ENCODE results near the gene CARS2.
"Not testable (repeated sequence)": the region's sequence is repeated elsewhere in the genome, so short reads cannot be mapped to it uniquely, and the experiment has no call there.

CARS2 gene

DNA sequence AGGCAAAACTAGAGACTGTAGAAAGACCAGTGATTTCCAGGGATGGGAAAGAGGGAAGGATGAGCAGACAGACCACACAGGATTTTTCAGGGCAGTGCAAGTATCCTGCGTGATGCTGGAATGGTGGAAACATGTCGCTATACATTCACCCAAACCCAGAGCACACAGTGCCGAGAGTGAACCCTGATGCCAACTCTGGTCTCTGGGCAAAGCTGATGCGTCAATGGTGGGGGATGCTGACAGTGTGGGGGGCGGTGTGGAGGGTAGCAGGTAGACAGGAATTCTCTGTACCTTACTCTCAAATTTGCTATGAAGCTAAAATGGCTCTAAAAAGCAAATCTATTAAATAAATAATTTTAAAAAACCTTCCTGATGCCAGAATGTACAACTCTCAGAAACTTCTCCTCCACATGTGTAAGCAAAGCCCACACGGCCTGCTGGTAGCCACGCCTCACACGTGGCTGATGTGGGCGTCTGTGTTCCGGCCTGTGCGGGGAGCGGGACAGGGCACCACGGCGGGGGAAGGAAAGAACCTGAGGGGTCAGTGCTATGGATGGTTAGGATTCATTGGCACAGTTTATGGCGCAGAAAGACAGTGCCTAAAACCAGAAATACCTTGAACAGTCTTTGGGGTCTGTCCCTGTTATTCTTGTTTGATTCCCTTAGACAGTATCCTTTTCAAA, 23.9 kb downstream of the CARS2 start:
- no peak for DNase-seq

DNA sequence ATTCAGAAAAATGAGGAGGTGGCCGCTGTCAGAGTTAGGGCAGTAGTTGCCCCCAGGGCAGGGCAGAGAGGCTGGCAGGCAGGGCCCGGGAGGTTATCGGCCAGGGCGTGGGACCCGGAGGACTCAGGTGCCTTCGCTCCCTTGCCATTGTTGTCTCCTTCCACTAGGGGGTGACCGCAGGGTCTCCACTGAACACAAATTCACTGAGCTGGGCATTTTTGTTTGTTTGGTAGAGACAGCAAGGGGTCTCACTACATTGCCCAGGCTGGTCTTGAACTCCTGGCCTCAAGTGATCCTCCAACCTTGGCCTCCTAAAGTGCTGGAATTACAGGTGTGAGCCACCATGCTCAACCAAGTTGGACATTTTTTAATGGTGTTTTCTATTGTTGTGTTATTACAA, 25.1 kb downstream of the CARS2 start:
- no peak for DNase-seq

DNA sequence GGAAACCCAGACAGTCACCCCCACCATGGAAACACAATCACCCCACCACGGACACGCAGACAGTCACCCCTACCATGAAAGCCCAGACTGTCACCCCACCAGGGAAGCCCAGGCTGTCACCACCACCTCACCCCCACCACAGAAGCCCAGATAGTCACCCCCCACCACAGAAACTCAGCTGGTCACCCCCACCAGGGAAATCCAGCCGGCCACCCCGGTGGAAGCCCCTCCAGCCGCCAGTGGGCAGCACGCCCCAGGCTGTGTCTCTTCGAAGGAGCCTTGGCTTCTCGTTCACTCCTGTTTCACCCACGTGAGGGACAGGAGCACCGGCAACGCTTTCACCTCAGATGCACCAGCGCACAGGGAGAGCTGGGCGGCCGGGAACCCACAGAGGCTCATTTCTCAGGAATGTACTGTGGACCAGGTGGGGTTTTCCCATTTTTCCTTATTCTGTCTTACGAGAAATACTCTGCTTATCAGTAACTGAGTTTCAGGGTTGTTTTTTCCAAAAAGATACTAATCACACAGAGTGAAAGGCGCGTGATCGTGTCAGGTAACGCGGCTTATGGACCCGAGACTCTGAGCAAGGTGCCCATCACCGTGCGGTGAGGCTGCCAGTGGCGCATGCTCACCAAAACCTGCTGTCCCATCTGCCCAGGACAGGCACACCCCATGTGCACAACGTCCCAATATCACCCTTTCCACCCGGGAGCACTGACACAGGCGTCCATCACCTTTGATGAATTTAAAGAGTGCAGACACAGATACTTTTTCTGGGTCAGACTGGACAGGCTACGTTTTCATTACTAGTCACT, 28.0 kb downstream of the CARS2 start:
- DNase-seq = no peak

DNA sequence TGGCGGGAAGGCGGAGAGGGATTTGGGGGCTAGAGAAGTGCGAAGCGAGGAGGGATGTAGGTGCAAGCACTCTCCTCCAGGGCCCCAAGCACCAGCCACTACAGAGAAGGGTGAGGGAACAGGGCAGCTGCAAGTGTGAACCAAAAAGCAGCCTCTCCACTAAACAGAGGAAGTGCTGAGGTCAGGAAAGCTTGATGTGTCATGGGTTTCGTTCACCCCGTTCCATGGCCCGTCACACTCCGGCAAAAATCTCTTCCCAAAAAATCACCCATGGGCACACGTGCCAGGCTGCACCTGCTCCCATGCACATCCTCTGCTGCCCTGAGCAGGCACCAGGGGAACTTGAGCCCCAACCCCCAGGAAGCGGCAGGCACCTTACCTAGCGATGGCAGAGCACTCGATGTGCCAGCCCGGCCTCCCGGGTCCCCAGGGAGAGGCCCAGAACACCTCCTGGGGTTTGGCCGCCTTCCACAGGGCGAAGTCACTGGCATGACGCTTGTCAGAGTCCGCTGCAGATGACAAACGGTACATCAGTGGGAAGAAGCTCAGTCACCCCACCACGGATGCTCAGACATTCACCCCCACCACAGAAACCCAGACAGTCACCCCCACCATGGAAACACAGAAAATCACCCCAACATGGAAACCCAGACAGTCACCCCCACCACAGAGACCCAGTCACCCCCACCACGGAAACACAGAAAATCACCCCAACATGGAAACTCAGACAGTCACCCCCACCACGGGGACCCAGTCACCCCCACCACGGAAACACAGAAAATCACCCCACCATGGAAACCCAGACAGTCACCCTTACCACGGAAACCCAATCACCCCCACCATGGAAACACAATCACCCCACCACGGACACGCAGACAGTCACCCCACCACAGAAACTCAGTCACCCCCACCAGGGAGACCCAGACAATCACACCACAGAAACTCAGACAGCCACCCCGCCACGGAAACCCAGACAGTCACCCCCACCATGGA, 29.0 kb downstream of the CARS2 start:
- no peak for DNase-seq

DNA sequence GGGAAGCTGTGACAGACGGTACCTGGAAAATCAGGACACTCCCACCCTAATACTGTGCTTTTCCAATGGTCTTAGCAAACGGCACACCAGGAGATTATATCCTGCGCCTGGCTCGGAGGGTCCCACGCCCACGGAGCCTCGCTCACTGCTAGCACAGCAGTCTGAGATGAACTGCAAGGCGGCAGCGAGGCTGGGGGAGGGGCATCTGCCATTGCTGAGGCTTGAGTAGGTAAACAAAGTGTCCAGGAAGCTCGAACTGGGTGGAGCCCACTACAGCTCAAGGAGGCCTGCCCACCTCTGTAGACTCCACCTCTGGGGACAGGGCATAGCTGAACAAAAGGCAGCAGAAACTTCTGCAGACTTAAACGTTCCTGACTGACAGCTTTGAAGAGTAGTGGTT, 36.1 kb downstream of the CARS2 start:
- not testable (repeated sequence) for DNase-seq

DNA sequence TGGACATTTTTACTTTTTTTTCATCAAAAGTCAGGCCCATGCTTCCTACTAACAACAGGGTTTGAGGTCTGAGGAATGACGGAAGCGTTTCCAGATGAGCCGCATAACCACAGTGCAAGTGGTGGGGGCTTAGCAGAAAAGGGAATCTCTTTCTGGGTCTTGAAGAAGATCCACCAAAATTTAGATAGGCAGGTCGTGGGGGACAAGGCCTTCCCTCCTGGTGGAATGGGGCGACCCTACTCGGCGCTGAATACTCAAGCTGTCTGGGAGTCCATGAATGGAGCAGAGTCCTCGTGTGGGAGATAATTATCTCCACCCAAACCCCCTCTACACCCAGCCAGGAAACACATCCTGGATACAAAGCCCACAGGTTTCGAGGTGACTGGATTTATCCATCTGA, 36.9 kb downstream of the CARS2 start:
- DNase-seq = no peak

DNA sequence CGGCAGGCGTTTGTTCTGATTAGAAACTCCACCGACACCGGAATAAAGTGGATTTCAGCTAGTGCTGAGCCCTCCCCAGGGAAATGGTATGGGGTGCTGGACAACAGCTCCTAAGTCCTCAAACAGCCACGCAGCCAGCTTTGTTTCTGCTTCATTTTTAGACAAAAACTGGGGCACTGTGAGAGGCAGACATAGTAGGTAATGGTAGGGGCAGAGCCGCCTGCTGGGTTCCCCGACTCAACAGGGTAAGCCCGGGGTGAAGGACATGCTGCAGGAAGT, 39.7 kb downstream of the CARS2 start:
- no peak for DNase-seq

DNA sequence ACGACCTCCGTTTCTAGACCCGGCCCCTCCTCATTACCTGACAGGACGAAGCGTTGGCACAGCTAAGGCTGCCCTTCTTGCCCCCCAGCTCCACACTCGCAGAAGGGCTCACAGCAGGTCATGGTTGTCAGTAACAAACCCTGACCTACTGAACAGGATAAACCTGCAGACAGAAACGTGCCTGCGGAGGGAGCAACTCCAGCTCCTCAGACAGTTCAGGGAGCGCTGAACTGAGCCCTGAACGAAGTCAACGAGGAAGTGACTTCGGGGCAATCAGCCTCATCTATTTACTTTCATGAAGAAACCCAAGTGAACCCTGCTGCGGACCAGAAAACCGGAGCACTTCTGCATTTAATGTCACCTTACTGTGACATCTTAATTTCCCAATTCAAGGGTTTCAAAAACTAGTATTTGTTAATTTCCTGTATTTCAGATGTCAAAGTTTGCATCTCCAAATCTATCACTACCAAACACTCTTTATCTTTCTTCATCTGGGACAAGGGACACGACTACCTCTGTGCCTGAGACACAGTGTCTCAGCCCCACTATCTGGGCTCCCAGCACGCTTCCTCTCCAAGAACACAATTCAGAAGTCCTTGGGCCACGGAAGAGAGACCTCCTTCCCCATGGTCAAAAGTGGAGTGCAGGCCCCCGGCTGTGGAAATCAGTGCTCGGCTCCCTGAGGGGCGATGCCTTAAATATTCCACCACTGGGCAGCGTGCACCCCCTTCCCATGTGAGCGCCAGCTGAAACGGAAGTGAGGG, 40.2 kb downstream of the CARS2 start:
- no peak for DNase-seq

DNA sequence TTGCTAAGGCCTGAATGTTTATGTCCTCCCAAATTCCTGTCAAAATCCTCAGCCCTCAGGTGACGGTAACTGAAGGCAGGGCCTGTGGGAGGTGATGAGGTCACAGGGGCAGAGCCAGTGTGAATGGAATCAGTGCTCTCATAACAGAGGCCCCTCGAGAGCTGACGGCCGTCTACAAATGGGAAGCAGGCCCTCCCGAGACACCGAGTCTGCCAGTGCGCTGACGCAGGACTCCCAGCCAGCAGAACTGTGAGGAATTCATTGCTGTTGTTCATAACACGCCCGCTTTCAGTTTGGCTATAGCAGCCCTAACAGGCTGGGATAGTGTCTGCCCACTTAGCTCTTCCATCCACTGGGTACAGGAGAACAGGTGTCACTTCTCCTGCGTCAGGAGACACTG, 41.2 kb downstream of the CARS2 start:
- DNase-seq = no peak

DNA sequence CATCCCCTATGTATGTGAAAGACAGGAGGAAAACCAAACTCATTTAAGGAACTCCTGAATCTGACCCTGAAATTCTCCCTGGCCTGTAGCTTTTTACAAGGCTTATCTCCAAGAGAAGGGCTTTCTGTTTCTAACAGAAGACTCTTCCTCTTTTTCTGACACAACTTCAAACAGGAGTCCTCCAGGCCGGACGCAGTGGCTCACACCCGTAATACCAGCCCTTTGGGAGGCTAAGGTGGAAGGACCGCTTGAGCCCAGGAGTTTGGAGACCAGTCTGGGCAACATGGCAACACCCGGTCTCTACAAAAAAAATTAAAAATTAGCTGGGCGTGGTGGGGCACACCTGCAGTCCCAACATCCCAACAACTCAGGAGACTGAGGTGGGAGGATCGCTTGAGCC, 41.9 kb downstream of the CARS2 start:
- DNase-seq = no peak

DNA sequence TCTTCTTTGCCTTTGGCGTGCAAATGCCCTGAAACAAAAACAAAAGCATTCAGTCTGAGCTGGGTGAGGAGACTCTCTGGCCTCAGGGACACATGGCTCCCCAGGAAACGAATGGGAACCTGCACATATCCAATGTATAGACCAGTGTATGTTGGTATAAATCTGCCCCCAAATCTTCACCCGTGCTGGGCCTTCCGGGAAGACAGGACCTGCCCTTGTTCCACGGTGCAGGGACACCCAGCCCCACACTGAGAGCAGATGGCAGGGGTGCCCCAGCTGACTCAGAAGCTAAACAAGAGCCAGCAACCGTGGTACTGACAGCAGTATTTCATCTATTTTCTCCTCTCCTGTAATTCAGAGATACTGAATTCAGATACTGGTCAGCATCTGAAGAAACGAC, 42.4 kb downstream of the CARS2 start:
- no peak for DNase-seq

DNA sequence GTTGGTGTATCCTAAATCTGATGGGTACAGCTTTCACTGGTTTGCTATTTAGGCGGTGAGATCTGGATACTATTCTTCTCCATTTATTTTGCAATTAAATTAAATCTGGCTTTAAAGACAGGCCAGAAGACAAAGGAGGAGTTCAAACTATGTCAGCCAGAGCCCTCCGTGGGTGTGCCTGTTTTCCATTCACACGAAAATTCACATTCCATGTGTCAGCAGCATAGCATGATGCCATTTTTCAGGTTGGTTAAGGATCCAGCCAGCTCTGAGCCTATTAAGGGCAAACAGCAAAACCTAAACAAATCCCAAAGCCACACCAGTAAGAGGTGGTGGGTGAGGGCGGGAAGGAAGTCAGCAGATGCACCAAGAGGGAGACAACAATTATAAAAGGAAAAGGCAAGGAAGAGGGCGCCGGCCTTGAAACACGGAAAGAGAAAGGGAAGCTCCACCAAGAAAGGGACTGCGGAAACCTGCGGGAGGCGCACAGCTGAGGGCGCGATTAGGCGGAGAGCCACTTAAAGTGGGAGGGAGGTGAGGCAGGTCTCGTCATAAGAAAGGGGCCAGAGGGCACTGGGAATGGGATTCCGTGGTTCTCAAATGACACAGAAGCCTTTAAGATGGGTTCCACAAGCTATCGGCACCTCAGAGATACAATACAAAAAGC, 43.0 kb downstream of the CARS2 start:
- DNase-seq = no peak

DNA sequence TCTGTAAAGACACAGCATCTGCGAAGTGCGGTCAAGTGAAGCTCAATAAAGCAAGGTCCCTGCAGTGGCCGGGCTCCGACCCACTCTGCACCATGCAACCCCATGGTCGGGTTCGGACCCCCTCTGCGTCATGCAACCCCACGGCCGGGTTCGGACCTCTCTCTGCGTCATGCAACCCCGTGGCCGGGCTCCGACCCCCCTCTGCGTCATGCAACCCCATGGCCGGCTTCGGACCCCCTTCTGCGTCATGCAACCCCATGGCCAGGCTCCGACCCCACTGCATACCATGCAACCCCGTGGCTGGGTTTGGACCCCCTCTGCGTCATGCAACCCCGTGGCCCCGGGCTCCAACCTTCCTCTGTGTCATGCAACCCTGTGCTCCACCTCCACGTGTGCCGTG, 43.8 kb downstream of the CARS2 start:
- no peak for DNase-seq

DNA sequence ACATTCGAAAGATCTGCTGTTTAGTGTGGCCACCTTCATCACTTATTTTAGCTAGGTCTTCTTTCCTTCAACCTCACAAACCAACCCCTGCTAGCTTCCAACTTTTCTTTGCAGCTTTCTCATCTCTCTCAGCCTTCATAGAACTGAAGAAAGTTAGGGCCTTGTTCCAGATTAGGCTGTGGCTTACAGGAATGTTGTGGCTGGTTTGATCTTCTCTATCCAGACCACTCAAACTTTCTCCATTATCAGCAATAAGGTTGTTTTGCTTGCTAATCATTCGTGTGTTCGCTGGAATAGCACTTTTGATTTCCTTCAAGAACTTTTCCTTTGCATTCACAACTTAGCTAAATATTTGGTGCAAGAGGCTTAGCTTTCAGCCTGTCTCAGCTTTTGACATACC, 44.7 kb downstream of the CARS2 start:
- no peak for DNase-seq

DNA sequence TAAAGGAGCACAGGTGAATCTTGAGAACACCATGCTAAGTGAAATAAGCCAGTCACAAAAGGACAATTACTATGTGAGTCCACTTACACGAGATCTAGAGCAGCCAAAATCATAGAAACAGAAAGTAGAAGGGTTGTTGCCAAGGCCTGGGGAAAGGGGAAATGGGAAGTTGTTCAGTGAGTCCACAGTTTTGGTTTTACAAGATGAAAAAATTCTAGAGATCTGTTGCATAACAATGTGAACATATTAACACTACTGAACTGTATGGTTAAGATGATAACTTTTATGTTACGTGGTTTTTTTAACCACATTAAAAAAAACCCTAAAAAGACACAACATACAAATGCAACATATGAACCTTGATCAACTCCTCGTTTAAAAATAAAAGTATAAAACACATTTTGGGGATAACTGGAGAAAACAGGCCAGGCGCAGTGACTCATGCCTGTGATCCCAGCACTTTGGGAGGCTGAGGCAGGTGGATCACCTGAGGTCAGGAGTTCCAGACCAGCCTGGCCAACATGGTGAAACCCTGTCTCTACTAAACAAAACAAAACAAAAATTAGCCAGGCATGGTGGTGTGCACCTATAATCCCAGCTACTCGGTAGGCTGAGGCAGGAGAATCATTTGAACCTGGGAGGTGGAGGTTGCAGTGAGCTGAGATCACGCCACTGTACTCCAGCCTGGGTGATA, 47.6 kb downstream of the CARS2 start:
- not testable (repeated sequence) for DNase-seq

DNA sequence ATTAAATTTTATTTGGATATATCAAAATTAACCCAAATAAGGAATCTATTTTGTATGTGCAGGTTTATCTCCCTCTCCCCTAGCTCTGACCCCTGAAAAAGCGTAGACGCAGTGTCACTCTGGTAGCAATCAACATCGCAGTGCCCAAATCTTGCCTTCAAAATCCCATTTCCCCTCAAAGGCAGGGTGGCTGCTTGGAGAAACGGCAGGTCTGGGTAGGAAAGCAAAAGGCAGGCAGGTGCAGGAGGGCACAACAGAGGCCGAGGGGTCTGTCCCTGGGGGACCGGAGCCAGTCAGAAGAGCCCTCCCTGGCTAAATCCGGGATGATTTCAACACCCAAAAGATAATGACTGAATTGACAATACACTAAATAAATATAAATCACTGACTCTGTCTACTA, 48.7 kb downstream of the CARS2 start:
- DNase-seq = no peak

DNA sequence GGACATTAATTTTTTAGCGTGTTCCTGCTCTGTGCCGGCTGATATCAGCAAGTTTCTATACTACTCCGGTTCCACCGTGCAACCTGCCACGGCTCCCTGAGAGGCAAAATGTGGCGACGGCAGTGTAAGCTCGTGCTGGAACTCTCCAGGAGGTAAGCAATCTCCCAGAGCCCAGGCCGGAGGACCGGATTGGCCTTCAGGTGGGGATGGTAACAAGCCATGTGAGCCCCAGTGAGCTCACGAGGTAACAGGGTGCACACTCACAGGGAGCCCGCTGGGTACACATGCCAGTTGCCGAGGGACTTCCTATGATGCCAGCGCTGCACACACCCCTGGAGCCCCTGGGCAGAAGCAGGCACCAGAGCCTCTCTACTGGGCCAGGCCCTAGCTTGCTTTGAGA, 52.1 kb downstream of the CARS2 start:
- no peak for DNase-seq

DNA sequence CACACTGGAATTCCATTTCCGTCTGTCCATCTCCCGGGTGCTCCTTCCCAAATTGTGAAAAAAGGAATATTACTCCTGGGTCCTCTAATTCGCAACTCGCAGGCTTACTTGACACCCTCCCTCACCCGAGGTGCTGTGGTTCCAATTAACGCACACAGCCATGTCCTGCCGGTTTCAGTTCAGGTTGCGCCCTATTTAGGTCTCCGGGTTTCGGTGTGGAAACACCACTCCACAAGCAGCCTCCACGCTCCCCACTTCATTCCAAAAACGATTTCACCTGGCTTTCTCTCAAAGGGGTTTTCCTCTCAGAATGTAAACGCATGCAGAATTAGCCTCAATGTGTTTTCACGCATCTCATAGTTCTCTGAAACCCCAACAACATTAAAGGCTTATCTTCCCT, 52.6 kb downstream of the CARS2 start:
- DNase-seq = no peak

DNA sequence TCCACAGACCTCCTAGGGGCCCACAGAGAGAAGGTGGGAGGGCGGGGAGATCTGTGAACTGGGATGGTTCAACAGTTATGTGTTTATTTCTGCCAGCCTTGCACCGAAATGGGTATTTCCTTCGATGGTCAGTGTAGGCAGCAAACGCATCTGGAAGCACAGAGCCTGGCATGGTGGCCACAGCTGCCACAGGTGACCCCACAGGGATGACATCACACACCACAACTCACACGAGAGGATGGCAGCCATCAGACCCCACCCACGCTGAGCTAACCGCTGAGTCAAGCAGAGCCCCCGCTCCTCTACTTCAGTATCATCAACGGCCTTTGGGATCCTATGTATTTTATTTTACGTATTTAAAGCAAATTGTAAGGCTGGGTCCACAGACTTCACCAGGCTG, 53.2 kb downstream of the CARS2 start:
- no peak for DNase-seq

DNA sequence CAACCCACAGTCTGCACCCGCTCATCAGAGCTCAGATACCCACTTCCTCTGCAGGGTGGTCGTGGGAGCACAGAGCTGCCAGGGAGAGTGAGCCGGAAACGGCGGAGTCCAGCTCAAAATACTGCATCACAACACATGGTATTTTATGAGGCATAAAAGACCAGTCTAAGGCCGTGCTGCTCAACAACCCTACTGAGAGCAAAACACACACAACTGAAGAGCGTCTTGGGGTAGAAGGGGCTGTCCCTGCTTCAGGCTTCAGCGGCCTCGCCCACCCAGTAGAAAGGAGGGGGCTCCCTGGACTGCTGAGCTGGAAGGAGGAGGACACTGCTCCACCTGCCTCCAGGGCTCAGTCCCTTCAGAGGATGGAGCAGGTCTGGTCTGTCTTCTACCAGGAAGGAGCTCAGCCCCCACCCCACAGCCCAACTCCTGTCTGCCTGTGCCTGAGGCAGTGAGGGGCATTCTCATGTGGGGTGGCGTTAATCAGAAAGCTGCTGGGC, 53.6 kb downstream of the CARS2 start:
- DNase-seq = no peak

DNA sequence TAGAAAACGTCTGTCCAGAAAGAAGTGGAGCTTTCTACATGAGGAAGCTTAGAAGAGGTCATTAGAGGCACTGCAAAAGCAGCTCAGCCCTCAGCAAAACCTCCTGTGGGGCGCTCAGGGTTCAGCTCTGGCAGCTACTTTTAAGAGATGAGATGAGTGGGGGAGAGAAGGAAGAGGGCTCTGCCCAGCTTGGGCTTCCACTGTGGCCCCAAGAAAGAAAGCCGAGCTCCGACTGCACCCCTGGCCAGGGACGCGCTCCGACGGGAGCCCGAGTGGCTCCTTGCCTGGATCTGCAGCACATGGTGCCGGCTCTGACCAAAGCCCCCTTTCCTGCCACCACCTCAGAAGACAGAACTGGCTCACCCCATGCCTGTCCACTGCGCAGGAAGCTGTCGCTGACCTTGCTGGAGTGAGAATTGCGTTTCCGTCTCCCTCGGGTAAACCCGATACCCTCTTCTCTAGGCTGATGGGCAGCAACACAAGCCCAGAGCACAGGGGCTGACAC, 54.1 kb downstream of the CARS2 start:
- DNase-seq = no peak

All from NCI-H446 (cell line).